NCI-H510A (cell line): ENCODE results near the gene GPI.
A peak's percentile ranks its signal among the peaks of the same experiment; 100 is the strongest.

Experiments
- DNase-seq: peaks from one replicate; lab custom pipeline; 2025; lab: John Stamatoyannopoulos, UW

GPI gene

DNA sequence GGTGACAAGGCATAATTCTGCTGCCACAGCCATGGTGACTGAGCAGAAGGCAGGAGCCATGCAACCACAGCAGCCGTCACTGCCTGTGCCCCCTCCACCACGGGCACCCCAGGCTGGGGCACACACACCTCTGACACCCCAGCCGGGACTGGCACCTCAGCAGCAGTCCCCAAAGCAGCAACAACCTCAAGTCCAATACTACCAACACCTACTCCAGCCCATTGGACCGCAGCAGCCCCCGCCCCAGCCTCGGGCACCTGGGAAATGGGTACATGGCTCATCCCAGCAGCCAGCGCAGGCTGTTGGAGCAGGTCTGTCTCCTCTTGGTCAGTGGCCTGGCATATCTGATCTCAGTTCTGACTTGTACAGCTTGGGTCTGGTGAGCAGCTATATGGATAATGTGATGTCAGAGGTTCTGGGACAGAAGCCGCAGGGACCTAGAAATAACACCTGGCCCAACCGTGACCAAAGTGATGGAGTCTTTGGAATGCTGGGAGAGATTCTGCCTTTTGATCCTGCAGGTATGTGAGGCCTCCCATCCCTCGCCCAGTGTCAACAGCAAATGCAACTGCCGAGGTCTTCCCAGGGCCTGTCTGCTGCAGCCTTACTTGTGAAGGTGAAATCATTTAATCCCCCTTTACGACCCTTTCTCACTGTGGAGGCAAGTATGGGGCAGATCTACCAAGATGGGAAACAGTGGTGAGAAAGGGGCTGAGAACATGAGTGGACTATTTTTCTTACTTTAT is 22.9 kb upstream of the GPI start:
- no peak for DNase-seq

DNA sequence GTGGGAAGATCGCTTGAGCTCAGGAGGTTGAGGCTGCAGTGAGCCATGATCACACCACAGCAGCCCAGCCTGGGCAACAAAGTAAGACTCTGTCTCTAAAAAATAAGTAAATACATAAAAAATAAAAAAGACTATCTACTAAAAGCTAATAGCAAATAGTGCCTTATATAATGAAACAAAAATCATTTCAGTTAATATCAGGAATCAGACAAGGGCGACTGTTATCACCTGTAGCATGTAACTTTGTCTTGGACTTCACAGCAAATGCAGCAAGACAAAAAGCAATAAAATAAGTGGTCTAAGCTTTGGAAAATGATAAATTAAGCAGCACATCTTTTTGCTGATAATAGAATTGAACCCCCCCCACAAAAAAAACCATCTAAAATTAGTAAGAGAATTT is 21.2 kb upstream of the GPI start:
- DNase-seq: no peak

DNA sequence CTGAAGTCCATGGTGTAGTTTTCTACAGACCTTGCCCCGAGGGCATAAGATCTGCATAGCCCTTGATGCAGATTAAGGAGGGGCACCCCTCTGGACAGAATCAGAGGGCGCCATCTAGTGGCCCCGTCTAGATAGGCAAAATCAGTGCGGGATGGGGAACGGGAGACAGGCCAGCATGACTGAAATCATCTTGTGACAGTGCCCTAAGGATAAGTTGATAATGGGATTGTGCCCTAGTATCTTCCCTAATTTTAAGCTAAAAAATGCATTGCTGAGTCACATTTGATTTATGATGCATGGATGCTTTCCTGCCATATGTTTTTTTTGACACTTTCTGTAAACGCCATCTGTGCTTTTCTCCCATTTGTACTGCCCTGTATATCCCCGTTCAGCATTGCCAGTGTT is 19.0 kb upstream of the GPI start:
- DNase-seq: peak; percentile 57

DNA sequence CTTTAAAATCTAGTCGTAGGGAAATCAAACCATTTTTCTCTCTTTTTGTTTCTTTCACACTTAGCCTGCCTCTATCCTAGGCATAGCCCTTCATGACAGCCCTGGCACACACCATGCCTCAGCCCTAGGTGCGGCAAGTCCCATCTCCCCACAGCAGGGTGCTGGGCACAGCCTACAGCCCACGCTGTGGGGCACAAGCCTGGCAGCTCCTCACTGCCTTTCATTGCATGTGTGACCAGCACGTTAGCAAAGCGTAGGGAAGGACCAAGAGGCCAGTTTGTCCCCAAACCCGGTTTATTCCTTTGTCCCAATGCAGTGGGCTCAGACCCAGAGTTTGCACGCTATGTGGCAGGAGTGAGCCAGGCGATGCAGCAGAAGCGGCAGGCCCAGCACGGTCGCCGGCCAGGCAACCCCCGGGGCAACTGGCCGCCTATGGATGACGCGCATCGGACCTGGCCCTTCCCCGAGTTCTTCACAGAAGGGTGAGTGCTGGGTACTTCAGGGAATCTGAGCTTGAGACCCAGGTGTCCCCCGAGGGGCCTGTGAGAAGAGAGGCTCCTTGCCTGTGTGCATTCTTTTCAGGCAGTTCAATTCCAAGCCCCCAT is 17.3 kb upstream of the GPI start:
- no peak for DNase-seq

DNA sequence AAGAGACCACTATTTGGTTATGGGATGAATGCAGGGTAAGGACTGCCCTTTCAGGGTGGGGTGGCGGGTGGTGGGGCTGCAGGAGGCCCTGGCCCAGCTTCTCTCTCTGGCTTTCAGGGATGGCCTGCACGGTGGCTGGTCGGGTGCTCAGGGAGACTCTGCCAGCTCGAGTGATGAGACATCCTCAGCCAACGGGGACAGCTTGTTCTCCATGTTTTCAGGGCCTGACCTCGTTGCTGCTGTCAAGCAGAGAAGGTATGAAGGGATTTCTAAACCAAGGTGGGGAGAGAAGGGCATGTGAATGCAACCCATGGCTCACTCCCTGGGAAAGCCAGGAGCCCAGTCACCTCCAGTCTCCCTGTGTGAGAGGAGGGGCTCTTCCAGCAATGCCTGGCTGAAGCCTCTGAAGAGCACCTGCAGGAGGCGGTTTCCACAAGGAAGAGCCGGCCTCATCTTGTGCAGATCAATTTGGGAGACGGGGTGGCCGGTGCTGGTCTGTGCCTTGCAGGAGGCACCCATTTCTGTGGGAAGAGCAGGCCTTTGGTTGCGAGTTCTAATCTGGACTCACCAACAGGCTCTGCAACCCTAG is 16.0 kb upstream of the GPI start:
- DNase-seq: no peak

DNA sequence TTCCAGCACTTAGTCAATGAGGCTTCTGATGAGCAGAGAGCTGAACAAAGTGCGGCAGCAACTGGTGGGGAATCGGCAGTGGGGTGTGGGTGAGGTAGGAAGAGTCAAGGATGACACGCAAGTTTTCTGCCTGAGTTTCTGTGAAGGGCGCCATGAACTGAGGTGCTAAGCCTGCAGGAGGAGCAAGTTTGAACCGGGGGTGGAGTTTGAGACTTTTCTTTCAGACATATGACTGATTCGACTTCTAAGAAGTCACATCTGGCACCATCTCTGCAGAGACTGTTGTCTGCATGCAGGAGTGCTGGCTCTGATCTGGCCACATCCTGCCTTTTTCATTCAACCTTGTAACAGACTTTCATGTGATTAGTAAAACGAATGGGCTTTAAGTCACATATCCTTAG is 14.8 kb upstream of the GPI start:
- DNase-seq: no peak

DNA sequence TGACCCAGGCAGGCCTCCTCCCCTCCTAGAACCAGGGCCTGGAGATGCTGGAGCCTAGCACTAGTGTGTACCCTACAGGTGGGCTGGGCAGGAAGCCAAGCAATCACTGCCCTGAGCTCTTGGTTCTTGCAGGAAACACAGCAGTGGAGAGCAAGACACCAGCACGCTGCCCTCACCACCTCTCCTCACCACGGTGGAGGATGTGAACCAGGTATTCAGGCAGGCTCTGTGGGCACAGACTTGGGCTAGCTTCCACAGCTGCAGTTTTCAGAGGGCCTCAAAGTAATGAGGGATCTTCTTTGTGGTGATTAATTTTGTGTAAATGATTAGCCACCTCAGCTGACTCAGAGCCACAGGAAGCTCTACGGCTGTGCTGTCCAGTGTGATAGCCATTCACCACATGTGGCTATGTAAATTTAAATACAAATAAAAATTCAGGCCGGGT is 13.6 kb upstream of the GPI start:
- DNase-seq: no peak

DNA sequence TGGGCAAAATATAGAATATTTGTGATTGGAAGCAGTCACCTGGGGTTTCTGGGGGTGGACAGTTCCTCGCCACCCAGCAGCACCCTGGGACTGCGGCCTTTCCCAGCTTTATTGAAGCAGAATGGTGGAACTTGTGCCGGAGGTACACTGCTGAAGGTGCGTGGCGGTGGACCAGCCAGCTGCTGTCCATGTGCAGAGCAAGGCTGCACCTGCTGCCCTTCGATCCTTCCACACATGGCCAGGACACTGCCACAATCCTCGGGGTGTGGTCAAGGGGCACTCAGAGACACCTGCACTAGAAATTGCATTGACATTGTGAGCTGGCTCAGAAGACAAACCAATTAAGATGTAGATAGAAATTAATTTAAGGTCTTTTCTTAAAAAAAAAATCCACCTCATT is 11.4 kb upstream of the GPI start:
- DNase-seq: no peak

DNA sequence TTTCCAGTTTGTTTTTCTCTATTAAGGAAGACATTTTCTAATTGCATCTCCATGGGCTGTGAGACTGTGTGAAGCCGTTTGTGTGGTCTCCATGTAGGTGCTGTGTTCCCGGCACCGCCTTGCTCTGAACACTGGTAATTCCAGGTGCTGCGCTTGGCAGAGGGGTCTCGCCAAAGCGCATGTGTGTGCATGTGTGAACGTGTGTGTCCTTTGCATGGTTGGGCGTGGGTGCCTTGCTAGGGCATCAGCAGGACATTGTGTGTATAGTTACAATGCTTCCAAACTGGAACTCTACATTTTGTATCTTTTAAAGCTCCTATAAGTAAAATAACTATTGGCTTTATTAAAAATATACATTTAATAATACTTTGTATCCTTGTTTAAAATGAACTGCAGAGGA is 9.8 kb upstream of the GPI start:
- no peak for DNase-seq

DNA sequence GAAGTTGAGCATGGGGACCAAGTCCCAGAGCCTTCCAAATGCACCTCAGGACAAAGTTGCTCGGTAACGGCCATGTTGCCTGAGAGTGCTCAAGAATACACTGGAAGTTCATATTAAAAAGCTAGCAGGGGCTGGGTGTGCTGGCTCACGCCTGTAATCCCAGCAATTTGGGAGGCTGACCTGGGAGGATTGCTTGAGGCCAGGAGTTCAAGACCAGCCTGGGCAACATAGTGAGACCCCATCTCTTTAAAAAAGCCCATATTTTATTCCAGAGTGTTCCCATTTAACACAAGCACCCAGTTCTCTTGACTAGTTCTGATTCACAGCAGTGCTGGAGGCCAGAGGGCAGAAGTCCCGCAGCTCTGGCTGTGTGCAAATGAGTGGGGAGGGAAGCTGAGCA is 8.1 kb upstream of the GPI start:
- DNase-seq: no peak

DNA sequence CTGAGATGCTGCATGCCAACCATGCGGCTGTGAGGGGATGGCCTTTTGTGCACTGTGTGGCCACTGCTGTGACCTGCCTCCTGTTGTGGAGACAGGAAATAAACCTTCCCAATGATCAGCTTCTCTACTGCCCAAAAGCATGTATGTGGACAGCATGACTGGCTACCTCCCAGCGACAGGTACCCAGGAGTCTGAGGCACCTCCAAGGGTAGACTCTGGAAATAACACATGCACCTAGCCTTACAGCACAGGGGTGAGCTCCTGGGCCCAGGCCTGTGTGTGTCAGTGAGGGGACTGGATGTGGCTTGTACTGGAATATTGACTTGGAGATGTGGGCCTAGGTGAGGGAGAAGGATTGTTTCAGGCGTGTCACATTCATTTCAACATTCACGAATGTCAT is 7.6 kb upstream of the GPI start:
- DNase-seq: no peak

DNA sequence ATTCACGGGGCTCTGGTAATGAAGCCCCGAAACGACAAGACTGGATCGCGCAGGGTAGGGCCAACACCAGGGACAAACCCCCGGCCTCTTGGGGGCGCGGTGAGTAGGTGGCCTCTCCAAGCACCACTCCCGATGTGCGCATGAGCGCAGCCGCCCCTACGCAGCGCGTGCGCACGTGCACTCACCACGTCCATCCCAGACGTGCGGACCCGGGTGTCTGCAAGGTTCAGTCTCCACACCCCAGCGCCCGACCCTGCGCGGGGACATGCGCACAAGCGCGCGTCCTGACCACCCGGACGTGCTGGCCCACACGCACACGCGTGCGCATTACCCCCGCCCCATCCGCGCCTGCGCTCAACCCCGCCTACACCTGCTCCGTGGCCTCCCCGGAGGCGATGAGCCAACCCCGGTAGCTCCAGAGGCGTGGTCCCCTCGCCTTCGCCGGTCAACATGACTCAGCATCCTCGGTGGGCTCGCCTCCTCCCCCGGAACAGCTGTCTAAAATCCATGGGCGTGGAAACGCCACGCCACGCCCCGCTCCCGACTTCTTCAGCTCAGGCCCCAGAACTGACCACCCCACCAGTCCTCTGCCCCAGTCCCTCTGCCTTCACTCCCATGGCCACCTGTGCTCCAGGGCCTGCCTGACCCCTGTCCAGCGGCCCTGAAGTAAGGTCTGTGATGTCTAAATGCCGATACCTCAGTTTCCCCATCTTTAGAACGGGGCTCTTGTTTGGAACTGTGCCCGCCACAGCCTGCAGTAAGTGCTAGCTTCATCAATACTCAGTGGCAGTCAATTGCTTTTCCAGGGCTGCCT is 5.6 kb upstream of the GPI start:
- peak; percentile 86 for DNase-seq

DNA sequence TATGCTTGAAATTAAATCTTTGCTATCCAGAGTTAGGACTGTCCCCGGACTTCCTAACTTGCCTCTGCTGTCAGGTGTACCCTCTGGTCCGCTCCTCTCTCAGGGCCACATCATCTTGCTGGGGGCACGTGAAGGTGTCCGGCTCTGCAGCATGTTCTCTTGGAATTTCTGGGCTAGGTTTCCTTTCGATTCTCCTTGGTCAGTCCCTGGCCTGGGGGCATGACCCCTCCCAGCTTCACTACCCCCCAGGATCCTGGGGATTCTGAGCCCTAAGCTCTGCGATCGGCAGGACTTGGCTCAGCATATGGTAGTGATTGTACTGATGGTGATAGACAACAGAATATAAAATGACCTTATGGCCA is 5.1 kb upstream of the GPI start:
- no peak for DNase-seq

DNA sequence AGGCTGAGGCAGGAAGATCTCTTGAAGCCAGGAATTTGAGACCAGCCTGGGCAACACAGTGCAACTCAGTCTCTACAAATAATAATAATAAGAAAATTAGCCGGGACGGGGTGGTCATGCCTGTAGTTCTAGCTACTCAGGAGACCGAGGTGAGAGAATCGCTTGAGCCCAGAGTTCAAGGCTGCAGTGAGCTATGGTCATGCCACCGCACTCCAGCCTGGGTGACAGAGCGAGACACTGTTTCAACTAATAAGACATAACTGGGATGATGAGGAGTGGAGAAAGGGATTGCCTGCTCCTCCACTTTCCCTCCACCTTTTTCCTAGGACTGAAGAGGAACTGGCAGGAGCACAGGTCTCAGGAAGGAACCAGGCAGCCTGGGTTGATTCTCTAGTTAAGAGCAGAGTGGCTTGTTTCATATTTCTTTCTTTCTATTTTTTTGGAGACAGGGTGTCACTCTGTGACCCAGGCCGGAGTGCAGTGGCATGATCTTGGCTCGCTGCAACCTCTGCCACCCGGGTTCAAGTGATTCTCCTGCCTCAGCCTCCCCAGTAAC is 4.6 kb upstream of the GPI start:
- no peak for DNase-seq

DNA sequence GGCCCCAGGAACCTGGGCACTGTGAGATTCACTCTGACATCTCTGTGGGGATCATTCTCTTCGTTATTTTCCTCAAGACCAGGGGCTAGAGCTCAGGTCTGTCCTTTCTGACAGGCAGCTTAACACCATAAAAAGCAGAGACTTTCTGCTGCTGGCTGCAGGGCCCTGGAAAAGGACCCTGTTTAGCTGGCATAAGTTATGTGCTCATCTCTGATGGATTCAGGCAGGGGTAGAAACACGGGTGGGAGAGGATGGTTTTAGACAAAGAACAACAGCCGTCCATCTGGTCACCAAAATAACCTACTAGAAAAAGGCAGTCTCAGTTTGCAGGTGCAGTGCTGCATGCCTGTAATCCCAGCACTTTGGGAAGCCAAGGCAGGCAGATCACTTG is 2.3 kb upstream of the GPI start:
- DNase-seq: no peak

DNA sequence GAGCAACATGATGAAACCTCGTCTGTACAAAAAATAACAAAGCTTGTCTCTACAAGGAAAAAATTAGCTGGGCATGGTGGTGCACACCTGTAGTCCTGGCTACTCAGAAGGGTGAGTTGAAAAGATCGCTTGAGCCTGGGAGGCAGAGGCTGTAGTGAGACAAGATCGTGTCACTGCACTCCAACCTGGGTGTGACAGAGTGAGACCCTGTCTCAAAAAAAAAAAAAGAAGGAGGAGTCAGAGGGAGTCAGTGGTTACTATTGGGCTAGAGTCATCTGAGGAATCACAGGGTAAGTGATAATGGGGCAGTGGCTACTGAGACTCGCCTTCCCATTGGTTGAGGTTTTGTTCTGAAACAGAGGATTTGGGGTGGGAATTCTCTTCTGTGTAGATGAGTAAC is 1.9 kb upstream of the GPI start:
- DNase-seq: no peak

DNA sequence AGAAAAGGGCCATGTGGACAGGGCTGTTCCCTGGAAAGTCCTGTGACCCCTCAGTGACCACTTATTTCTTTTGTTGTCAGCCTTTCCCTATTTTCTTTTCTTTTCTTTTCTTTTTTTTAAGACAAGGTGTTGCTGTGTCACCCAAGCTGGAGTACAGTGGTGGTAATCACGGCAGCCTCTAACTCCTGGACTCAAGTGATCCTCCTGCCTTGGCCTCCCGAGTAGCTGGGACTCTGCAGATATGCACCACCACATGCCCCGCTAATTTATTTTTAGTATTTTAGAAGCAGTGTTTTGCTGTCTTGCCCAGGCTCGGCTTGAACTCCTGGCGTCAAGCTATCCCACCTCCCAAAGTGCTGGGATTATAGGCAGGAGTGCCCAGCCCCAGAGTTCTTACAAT is 1.1 kb upstream of the GPI start:
- DNase-seq: no peak

DNA sequence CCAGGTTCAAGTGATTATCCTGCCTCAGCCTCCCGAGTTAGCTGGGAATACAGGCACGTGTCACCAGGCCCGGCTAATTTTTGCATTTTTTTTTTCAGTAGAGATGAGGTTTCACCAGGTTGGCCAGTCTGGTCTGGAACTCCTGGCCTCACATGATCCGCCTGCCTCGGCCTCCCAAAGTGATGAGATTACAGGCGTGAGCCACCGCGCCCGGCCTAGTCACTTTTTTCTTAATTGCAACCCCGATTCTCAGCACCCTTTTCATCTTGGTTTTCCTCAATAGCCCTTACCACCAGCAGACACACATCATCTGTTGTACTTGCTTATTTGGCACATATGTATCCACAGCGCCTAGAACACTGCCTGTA is 550 bp upstream of the GPI start:
- DNase-seq: no peak

DNA sequence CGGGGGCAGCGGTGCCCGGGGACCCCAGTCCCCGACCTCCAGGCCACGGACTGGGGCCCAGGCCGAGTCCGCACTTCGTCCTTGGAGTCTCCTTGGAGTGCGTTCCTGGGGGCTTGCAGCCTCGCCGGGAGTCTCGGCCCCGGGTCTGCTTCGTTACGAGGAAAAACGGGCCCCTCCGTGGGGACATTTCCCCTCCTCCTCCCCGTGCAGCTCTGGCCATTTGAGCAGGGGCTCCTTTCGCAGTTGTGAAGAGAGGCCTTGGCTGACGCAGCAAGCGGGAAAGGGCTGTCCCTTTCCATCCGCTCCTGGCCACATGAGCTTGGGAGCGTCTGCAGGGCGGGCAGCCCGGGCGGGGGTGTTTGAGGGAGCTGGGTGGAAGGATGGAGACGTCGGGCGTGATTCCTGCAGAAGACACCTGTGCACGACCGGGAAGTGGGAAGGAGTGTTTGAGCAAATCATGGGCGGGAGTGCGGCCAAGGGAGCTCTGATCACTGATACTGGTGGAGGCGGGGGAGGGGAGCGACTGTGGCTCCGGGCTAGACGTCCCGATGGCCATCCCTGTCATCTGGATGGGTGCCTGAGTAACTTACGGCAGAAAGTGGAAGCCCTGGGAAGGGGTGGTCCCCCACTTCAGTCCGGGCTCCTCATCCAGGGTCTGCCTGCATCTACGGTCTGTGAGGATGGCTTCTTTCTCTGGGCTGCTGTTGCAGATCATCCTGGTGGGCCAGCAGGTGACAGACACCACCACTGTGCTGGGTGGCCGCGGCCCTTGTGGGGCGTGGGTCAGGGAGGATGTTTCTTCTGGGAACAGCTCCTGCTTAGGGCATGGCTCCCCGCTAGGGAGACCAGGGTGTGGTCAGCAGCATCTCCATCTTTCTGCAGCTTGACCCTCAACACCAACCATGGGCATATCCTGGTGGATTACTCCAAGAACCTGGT is 736 bp downstream of the GPI start:
- DNase-seq: no peak

DNA sequence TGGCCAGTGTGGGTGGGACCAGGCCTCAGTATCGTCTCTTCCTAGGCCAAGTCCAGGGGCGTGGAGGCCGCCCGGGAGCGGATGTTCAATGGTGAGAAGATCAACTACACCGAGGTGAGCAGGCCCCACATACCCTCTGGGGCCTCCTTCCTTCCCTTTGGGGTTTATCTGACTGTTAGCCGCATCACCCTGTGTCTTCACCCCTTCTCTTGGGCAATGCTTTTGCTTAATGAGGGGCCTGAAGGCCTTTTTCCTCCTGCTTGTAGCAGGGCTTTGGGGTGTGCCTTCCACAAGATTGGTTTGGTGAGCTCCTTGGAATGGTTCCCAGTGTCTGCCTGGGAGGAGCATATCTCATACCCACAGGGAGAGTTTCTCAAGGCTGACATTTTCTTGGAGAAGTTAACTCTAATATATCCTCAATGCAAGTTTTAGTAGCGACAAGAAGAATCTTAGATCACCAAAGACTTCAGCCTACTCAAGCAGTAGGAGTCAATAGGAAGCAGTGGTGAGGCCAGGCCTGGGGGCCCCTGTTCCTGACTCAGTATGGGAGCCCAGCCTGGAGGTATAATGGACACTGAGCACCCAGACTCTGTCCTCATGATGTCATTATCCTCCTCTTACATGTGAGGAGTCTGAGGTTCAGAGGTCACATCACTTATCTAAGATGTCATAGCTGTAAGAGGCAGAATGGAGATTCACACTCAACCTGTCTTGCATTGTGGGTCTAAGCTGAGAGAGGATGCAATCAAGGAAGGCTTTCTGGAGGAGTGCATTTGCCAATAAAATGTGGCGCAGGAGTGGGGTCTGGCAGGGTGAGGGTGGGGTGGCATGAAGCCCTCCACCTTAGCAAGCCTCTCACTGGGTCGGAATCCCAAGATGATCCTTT is 2.0 kb downstream of the GPI start:
- no peak for DNase-seq

DNA sequence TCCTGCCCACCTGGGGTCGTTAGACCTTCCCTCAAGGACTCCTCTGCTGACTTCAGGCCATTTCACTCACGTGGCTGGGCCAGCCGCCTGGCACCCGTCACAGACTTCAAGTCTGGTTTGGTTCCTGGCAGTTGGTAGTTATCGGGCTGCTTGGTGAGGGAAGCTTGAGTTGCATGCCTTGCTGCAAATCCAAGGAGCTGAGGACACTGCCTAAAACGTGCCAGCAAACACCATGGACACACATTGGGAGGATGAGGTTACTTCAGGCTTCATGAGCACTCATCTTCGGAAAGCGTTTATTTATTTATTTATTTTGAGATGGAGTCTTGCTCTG is 2.6 kb downstream of the GPI start:
- DNase-seq: no peak
